ENCODE data around the gene SPATA21.

SPATA21 gene

DNA sequence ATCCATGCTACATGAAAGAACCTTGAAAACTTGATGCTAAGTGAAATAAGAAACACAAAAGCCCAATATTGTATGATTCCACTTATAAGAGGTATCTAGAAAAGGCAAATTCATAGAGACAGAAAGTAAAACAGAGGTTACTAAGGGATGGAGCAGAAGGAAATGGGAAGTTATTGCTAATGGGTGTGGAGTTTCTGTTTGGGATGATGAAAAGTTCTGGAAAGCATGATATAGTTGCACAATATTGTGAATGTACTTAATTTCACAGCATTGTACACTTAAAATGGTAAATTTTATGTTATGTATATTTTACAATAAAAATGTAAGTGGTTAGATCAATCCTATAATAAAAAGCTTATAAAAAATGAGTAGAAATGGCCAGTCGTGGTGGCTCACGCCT is 1.7 kb upstream of the SPATA21 start:
- H3K27me3 ChIP-seq (ENCODE audit: low read length) = no peaks in the 10 kb centered on the region
- no peak overlapping the region for H3K4me3 ChIP-seq (ENCODE audit: insufficient read depth, low read length, poor library complexity, severe bottlenecking)
- no peak overlapping the region for H3K4me2 ChIP-seq (ENCODE audit: low read depth, low read length, poor library complexity, severe bottlenecking)
- H2AFZ ChIP-seq (ENCODE audit: low read depth, low read length, severe bottlenecking) = no peak overlapping the region
- no peaks in the 10 kb centered on the region for H3K9me3 ChIP-seq (ENCODE audit: insufficient read depth, low read length)
- TF ChIP-seq, protein P1, sequence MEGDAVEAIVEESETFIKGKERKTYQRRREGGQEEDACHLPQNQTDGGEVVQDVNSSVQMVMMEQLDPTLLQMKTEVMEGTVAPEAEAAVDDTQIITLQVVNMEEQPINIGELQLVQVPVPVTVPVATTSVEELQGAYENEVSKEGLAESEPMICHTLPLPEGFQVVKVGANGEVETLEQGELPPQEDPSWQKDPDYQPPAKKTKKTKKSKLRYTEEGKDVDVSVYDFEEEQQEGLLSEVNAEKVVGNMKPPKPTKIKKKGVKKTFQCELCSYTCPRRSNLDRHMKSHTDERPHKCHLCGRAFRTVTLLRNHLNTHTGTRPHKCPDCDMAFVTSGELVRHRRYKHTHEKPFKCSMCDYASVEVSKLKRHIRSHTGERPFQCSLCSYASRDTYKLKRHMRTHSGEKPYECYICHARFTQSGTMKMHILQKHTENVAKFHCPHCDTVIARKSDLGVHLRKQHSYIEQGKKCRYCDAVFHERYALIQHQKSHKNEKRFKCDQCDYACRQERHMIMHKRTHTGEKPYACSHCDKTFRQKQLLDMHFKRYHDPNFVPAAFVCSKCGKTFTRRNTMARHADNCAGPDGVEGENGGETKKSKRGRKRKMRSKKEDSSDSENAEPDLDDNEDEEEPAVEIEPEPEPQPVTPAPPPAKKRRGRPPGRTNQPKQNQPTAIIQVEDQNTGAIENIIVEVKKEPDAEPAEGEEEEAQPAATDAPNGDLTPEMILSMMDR (IDR thresholded peaks at IDR 0.05; ENCODE audit: insufficient read depth, low read length, poor library complexity, severe bottlenecking) = no peak
- TF ChIP-seq EZH2phosphoT487 (conservative IDR thresholded peaks at IDR 0.05; ENCODE audit: low read length) = no peak
- no peak overlapping the region for H3K9ac ChIP-seq (ENCODE audit: low read length)
- H3F3A ChIP-seq (ENCODE audit: insufficient read depth) = no peaks in the 10 kb centered on the region
- no peaks in the 10 kb centered on the region for H3K9me2 ChIP-seq (replicated peaks; ENCODE audit: insufficient read depth, low read length)
- H4K20me1 ChIP-seq (ENCODE audit: low read depth, low read length) = no peaks in the 10 kb centered on the region
- H3K36me3 ChIP-seq (ENCODE audit: low read length) = no peaks in the 10 kb centered on the region
- H3K27ac ChIP-seq (ENCODE audit: low read depth, low read length) = no peak overlapping the region
- peaks cover 23% of the 10 kb centered on the region for H3K79me2 ChIP-seq (ENCODE audit: insufficient read depth, low read length)

DNA sequence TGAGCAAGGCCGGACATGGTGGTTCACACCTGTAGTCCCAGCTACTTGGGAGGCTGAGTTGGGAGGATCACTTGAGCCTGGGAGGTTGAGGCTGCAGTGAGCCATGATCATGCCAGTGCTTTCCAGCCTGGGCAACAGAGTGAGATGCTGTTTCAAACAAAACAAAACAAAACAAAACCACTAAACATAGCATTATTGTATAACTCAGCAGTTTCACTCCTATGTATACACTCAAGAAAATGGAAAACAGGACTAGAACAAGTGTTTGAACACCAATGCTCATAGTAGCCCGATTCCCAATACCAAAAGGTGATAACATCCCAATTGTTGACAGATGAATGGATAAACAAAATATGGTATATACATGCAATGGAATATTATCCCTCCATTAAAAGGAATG is 1.3 kb upstream of the SPATA21 start:
- no peaks in the 10 kb centered on the region for H3K9me2 ChIP-seq (replicated peaks; ENCODE audit: insufficient read depth, low read length)
- H2AFZ ChIP-seq (ENCODE audit: low read depth, low read length, severe bottlenecking) = no peak overlapping the region
- H3K36me3 ChIP-seq (ENCODE audit: low read length) = no peaks in the 10 kb centered on the region
- TF ChIP-seq, protein P1 (IDR thresholded peaks at IDR 0.05; ENCODE audit: insufficient read depth, low read length, poor library complexity, severe bottlenecking) = no peak
- TF ChIP-seq EZH2phosphoT487 (conservative IDR thresholded peaks at IDR 0.05; ENCODE audit: low read length) = no peak
- H3K9me3 ChIP-seq (ENCODE audit: insufficient read depth, low read length) = no peaks in the 10 kb centered on the region
- no peaks in the 10 kb centered on the region for H3K27me3 ChIP-seq (ENCODE audit: low read length)
- peaks cover 23% of the 10 kb centered on the region for H3K79me2 ChIP-seq (ENCODE audit: insufficient read depth, low read length)
- H3F3A ChIP-seq (ENCODE audit: insufficient read depth) = no peaks in the 10 kb centered on the region
- no peak overlapping the region for H3K4me2 ChIP-seq (ENCODE audit: low read depth, low read length, poor library complexity, severe bottlenecking)
- H3K27ac ChIP-seq (ENCODE audit: low read depth, low read length) = no peak overlapping the region
- no peaks in the 10 kb centered on the region for H4K20me1 ChIP-seq (ENCODE audit: low read depth, low read length)
- H3K9ac ChIP-seq (ENCODE audit: low read length) = no peak overlapping the region
- no peak overlapping the region for H3K4me3 ChIP-seq (ENCODE audit: insufficient read depth, low read length, poor library complexity, severe bottlenecking)

DNA sequence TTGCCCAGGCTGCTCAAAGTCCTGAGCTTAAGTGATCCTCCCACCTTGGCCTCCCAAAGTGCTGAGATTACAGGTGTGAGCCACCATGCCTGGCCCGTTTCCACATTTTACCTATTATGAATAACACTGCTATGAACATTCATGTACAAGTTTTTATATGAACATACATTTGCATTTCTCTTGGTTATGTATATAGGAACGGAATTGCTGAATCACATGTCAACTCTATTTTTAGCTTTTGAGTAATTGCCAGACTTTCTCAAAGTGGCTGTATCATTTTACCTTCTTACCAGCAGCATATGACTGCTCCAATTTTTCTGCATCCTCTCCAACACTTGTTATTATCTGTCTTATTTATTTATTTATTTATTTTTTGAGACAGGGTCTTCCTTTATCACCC is 2.7 kb downstream of the SPATA21 start:
- TF ChIP-seq EZH2phosphoT487 (conservative IDR thresholded peaks at IDR 0.05; ENCODE audit: low read length) = no peak
- TF ChIP-seq, protein P1 (IDR thresholded peaks at IDR 0.05; ENCODE audit: insufficient read depth, low read length, poor library complexity, severe bottlenecking) = no peak
- Histone ChIP-seq H3K36me3 (ENCODE audit: low read length) (no peaks in the 10 kb centered on the region), H4K20me1 (ENCODE audit: low read depth, low read length) (no peaks in the 10 kb centered on the region), H3K9me3 (ENCODE audit: insufficient read depth, low read length) (no peaks in the 10 kb centered on the region), H3K4me3 (ENCODE audit: insufficient read depth, low read length, poor library complexity, severe bottlenecking) (no peak overlapping the region), H3K4me2 (ENCODE audit: low read depth, low read length, poor library complexity, severe bottlenecking) (no peak overlapping the region), H3K27me3 (ENCODE audit: low read length) (no peaks in the 10 kb centered on the region), H3K27ac (ENCODE audit: low read depth, low read length) (no peak overlapping the region), H2AFZ (ENCODE audit: low read depth, low read length, severe bottlenecking) (no peak overlapping the region), H3K9me2 (replicated peaks; ENCODE audit: insufficient read depth, low read length) (no peaks in the 10 kb centered on the region), H3F3A (ENCODE audit: insufficient read depth) (no peaks in the 10 kb centered on the region), H3K79me2 (ENCODE audit: insufficient read depth, low read length) (no peaks in the 10 kb centered on the region), H3K9ac (ENCODE audit: low read length) (no peak overlapping the region)
